ENCODE results near the gene DCXR. TPM values are rescaled to one million over a fixed set of nuclear protein-coding genes. Genes with fewer than 3 reads are reported as not detected.

DCXR gene
- total and polyA plus RNA-seq, 2 of the 13 experiments (the other 11 are each of a cell fraction or from before 2014, with no cell fraction given) = 287 to 311 TPM

GRCh38 chr17:82054351-82055022, 17.0 kb upstream of the DCXR start (continued):
- no peak for TF ChIP-seq THRA (CRISPR knock-in tag; IDR thresholded peaks at IDR 0.05; ENCODE audit: borderline replicate concordance)

- CTCF ChIA-PET (ENCODE audit: low intra/inter-chr PET ratio, low total read pairs) = no interaction called here
- Histone ChIP-seq H3K4me1 (ENCODE audit: insufficient read depth, low read length) (peaks cover 66% of the 10 kb centered on the region), H3K4me2 (ENCODE audit: low read depth, low read length) (peak overlapping the region; percentile 92), H4K20me1 (ENCODE audit: insufficient read depth, low read length) (no peaks in the 10 kb centered on the region; the same call in 1 of the 2 replicates), H3K36me3 (replicated peaks in 1 of 2; ENCODE audit: control insufficient read depth in 1 of 2, insufficient read depth in 2 of 2, low read length in 2 of 2) (peaks cover 26 to 44% of the 10 kb centered on the region in 2 experiments), H2AFZ (ENCODE audit: low read length) (no peak overlapping the region), H3K27ac (ENCODE audit: extremely low read length, insufficient read depth, low read length) (no peak overlapping the region), H3K9ac (ENCODE audit: insufficient read depth, low read depth, low read length) (peak overlapping the region; percentile 94; the same call in 1 of the 2 replicates), H3K4me3 (replicated peaks in 1 of 3; ENCODE audit: insufficient read depth in 1 of 3, low read depth in 2 of 3, low read length in 3 of 3) (peak overlapping the region in 1 of 3 experiments; percentile 99; a peak in 2 of 6 replicates), H3K9me3 (ENCODE audit: low read length) (no peaks in the 10 kb centered on the region), H3K79me2 (ENCODE audit: insufficient read depth, low read length) (peaks cover 37% of the 10 kb centered on the region), H3K27me3 (ENCODE audit: control insufficient read depth in 1 of 2, insufficient read depth in 2 of 2, low read length in 2 of 2) (no peaks in the 10 kb centered on the region; a peak in 2 of 5 replicates)
- no peak for DNase-seq (ENCODE audit: low spot score)
- no TSS peak for BruUV-seq (replicated peaks)
- over 99% methylated on average over 25 of the region's 28 CpGs for WGBS (ENCODE audit: low lambda C conversion rate)
- no peak for ATAC-seq
- no peak for FAIRE-seq
- in situ Hi-C loops (cut with HindIII; ENCODE audit: extremely low pct_ligation_motif_present, low pct_unique_long_range_greater_than_20kb) (no loop called here), intact Hi-C loops (cut with micrococcal nuclease; ENCODE audit: unreplicated experiment) (loop anchor here (5.0 kb wide), 1 partner anchor 44 kb away; the partner anchor contains the start of gene FASN)
- POLR2A ChIA-PET = interaction anchor here (0.9 to 1.6 kb wide), 3 partner anchors 10 to 16 kb away, joined by 3 read pairs; partner anchors contain the start of gene DCXR
- TF ChIP-seq KDM4B (CRISPR knock-in tag; IDR thresholded peaks at IDR 0.05) (no peak), CHCHD3 (CRISPR knock-in tag; IDR thresholded peaks at IDR 0.05) (no peak), KLF11 (CRISPR knock-in tag; IDR thresholded peaks at IDR 0.05) (no peak), SP140L (CRISPR knock-in tag; IDR thresholded peaks at IDR 0.05; ENCODE audit: borderline replicate concordance) (no peak), MTERF4 (CRISPR knock-in tag; IDR thresholded peaks at IDR 0.05) (no peak), GZF1 (CRISPR knock-in tag; IDR thresholded peaks at IDR 0.05) (no peak), ARID4A (CRISPR knock-in tag; IDR thresholded peaks at IDR 0.05; ENCODE audit: borderline replicate concordance) (no peak), BHLHE40 (IDR thresholded peaks at IDR 0.05; ENCODE audit: low read length) (no peak), ZNF503 (CRISPR knock-in tag; IDR thresholded peaks at IDR 0.05) (no peak)
These were observed 16.2 kb upstream of the DCXR start for GRCh38 chr17:82053556-82054263.
